ENCODE results near the gene CENPN.

DNA sequence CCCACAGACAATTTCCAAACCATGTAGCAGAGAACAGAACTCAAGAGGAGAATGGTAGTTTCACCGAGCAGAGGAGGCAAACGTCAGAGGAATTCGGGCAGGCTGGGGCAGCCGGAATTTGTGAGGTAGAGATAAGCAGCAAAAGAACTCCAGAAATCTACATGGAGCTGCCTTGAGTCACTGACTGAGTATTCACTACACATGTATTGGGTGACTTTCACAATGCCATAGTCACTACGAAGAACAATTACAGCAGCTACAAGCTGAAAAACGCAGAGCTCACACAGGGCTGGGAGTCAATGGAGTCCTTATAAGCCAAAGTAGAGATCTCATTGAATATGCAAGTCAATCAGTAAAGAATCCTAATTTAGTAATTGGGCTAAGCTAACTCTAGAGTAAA lies 13.7 kb upstream of the CENPN start:
- TF ChIP-seq, protein P1, sequence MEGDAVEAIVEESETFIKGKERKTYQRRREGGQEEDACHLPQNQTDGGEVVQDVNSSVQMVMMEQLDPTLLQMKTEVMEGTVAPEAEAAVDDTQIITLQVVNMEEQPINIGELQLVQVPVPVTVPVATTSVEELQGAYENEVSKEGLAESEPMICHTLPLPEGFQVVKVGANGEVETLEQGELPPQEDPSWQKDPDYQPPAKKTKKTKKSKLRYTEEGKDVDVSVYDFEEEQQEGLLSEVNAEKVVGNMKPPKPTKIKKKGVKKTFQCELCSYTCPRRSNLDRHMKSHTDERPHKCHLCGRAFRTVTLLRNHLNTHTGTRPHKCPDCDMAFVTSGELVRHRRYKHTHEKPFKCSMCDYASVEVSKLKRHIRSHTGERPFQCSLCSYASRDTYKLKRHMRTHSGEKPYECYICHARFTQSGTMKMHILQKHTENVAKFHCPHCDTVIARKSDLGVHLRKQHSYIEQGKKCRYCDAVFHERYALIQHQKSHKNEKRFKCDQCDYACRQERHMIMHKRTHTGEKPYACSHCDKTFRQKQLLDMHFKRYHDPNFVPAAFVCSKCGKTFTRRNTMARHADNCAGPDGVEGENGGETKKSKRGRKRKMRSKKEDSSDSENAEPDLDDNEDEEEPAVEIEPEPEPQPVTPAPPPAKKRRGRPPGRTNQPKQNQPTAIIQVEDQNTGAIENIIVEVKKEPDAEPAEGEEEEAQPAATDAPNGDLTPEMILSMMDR (IDR thresholded peaks at IDR 0.05): no peak
- TF ChIP-seq POLR2A (IDR thresholded peaks at IDR 0.05): no peak

All from tibial nerve (tissue), 3 donors.